ENCODE data around the gene FOXL1.

Gene FOXL1

GRCh38 chr16:86580063-86580790 is 1.9 kb downstream of the FOXL1 start:
- peak overlapping the region; percentile 25 for H3K4me3 ChIP-seq (replicated peaks; ENCODE audit: low read depth, low read length)
- no peak for DNase-seq (ENCODE audit: low read depth)
- no peak for TF ChIP-seq CTCF (IDR thresholded peaks at IDR 0.05; ENCODE audit: low read length, missing control alignments)

GRCh38 chr16:86580791-86581170 is 2.4 kb downstream of the FOXL1 start:
- TF ChIP-seq CTCF (IDR thresholded peaks at IDR 0.05; ENCODE audit: low read length, missing control alignments): no peak
- H3K4me3 ChIP-seq (replicated peaks; ENCODE audit: low read depth, low read length): peak overlapping the region; percentile 25
- no peak for DNase-seq (ENCODE audit: low read depth)

GRCh38 chr16:86581458-86581857 is 3.1 kb downstream of the FOXL1 start:
- DNase-seq (ENCODE audit: low read depth): no peak
- H3K4me3 ChIP-seq (replicated peaks; ENCODE audit: low read depth, low read length): no peak overlapping the region
- TF ChIP-seq CTCF (IDR thresholded peaks at IDR 0.05; ENCODE audit: low read length, missing control alignments): no peak

GRCh38 chr16:86584071-86584685 is 5.8 kb downstream of the FOXL1 start:
- H3K4me3 ChIP-seq (replicated peaks; ENCODE audit: low read depth, low read length): no peak overlapping the region
- no peak for TF ChIP-seq CTCF (IDR thresholded peaks at IDR 0.05; ENCODE audit: low read length, missing control alignments)
- no peak for DNase-seq (ENCODE audit: low read depth)

GRCh38 chr16:86584726-86585721 is 6.7 kb downstream of the FOXL1 start:
- no peak for DNase-seq (ENCODE audit: low read depth)
- no peak for TF ChIP-seq CTCF (IDR thresholded peaks at IDR 0.05; ENCODE audit: low read length, missing control alignments)
- H3K4me3 ChIP-seq (replicated peaks; ENCODE audit: low read depth, low read length): no peak overlapping the region

- TF ChIP-seq CTCF (IDR thresholded peaks at IDR 0.05; ENCODE audit: low read length, missing control alignments): no peak
- no peak for DNase-seq (ENCODE audit: low read depth)
- H3K4me3 ChIP-seq (replicated peaks; ENCODE audit: low read depth, low read length): no peak overlapping the region
These were observed 7.7 kb downstream of the FOXL1 start for GRCh38 chr16:86585821-86586611.

All from fibroblast of pulmonary artery (primary cell).